Transverse colon (tissue), 4 donors: Measurements from ENCODE around the gene OXTR.

Source experiments
- CTCF ChIP-seq, 5 experiments: fragments of 200-600 bp in 3 of 5; fragments of 450-650 bp in 2 of 5; sonication (generic) in 3 of 5; IDR thresholded peaks; 1 replicate in 2 of 5; 2 replicates in 3 of 5; pipeline ENCODE4 v1.5.1; 2016 to 2017; ENCODE audit warnings: antibody characterized with exemption in 5 of 5, inconsistent platforms in 3 of 5, mild to moderate bottlenecking in 2 of 5, moderate library complexity in 1 of 5
- EP300 ChIP-seq: sonication (generic); formaldehyde crosslinking; IDR thresholded peaks from one replicate; pipeline ENCODE4 v1.6.1; 2017; ENCODE audit warnings: antibody characterized with exemption, low read depth
- POLR2A ChIP-seq: fragments of 450-650 bp; IDR thresholded peaks from one replicate; pipeline ENCODE4 v1.6.1; 2016; ENCODE audit warnings: antibody characterized with exemption, mild to moderate bottlenecking, moderate library complexity
- POLR2AphosphoS5 ChIP-seq, 3 donors: sonication (generic); formaldehyde crosslinking; IDR thresholded peaks; one replicate each; pipeline ENCODE4 v1.6.1; 2016; ENCODE audit warnings: antibody characterized with exemption in 3 of 3

GRCh38 chr3:8760506-8760905 is 8.9 kb downstream of the OXTR start:
- no peak for TF ChIP-seq CTCF (IDR thresholded peaks at IDR 0.05)
- TF ChIP-seq EP300 = no peak
- no peak for TF ChIP-seq POLR2AphosphoS5 (IDR thresholded peaks at IDR 0.05)
- TF ChIP-seq POLR2A = no peak
